ENCODE data around the gene EHMT1.

The EHMT1 gene

GRCh38 chr9:137813651-137814415 is 195.0 kb downstream of the EHMT1 start:
- DNase-seq = no peak

- DNase-seq = no peak
Observed at GRCh38 chr9:137814436-137814835, 195.6 kb downstream of the EHMT1 start.

DNA sequence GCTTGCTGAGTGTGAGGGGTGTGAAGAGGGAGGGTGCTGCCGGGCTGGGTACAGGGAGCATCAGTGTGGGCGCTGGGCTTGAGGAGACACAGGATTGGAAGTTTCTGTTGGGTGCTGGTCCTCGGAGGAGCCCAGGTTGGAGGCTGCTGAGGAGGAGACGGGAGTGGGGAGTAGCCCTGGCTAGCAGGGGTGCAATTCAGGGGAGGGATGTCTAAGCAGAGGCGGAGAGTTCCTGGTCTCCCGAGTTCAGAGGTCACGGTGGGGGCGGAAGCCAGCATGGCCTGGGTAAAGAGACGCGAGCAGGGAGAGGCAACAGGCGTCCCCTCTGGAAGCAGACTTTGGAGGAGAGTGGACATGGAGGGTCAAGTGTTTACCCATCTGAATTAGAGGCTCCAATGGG is 196.0 kb downstream of the EHMT1 start:
- no peak for DNase-seq

DNA sequence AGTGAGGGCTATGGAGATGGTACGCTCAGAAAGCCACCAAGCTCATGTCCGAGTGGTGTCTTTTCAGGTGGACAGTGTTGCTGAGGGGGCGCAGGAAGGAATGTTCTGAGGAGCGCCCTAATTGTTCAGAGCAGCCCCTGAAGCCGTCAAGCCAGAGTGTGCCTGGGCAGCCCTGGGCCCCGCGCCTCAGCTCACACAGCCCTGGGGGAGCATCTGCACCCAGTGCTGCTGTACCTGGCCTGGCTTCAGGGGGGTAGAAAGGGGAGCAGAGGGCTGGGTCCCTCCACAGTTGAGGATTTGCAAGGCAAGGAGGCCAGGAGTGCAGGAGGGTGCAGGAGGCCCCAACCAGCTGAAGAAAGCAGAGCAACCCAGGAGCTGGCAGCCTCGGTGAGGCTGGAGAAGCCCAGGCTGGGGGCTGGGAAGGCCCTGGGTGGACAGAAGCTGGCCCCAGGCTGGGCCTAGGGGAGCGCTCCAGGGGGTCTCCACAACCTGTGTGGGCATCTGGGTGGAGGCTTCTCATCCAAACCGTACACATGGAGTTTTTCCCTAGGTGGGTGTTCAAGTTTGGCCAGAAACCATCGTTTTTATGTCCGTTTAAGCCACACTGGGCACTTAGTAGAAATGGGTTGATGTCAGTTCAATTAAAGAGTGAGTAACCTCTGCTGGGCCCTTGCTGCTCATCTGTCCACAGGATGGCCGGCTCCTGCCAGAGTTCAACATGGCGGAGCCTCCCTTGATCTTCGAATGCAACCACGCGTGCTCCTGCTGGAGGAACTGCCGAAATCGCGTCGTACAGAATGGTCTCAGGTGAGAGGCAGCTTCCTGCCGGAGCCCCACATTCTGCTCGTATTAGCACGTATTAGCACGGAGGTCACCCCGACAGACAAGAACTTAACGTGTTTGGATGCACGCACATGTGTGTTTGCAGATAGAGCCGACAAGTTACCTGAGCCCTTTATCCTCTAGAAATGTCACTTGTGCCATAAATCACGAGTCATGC is 196.8 kb downstream of the EHMT1 start:
- DNase-seq = no peak

DNA sequence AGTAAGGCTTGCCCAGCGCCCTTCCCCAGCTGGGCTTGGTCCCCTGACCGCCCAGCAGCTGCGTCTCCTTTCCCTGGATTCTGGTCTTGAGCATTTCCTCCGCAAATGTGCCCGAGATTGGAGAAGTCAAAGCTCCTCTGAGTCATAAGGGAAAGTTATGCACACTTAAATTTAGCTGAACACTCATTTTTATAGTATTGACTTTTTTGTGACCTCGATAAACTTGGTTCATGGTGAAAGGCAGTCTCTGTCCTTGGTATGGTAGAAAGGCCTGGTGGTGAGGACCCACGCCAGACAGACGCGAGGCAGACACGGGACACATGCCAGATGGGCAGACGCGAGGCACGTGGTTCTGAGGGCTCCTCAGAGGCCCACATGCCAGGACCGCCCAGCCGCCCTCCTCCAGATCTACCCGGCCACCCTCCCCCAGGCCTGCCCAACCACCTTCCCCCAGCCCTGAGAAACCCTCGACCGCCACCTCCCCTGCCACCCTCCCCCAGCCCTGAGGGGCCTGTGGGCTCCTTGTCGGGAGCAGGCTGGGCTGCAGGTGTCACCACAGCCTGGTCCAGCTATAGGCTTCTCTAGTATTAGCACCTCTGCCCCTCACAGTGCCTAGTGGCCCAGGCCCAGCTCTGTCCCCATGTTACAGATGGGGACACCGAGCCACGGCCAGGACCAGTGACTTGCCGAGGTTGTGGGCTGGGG is 197.9 kb downstream of the EHMT1 start:
- DNase-seq = no peak

GRCh38 chr9:137817236-137818200 is 198.7 kb downstream of the EHMT1 start:
- DNase-seq = no peak

DNA sequence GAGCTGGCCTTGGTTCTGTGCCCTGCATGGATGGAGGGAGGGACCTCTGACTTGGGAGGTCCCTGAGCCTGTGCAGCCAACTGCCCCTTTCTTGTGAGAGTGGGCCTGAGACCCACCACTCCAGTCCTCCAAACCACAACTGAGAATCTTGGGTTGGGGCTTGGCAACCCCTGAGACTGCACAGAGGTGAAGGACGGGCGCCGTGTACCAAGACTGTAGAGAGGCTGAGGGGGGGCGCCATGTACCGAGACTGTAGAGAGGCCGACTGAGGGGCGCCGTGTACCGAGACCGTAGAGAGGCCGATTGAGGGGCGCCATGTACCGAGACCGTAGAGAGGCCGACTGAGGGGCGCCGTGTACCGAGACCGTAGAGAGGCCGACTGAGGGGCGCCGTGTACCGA is 199.5 kb downstream of the EHMT1 start:
- no peak for DNase-seq

DNA sequence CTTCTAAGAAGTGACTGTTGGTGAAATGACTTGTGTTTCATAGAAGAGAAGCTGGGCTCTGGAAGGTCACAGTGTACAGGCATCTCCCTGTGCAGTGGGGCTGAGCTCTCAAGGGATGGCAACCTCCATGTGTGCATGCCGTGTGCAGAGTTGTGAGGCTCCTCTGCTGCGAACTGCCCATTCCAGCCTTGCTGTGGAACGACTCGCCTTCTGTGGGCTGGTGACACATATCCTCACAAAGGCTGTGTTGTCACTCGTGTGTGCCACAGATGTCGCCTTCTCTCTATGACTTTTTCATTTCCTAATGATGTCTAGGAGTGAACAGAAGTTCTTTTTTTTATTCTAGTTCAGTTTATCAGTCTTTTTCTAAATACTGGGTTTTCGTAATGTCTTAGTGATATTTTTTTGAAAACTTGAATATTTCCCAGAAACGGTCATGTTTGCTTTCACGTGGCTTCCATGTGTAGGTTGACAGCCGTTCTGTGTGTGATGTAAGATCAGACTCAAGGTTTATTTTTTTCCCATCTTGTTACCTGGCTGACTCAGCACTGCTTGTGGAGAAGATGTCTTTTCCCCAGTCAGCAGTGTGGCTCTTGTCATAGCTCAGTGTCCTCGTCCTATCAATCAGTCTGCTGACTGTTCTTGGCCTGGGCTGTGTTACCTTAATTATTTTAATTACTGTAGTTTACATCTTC is 201.5 kb downstream of the EHMT1 start:
- DNase-seq = no peak

DNA sequence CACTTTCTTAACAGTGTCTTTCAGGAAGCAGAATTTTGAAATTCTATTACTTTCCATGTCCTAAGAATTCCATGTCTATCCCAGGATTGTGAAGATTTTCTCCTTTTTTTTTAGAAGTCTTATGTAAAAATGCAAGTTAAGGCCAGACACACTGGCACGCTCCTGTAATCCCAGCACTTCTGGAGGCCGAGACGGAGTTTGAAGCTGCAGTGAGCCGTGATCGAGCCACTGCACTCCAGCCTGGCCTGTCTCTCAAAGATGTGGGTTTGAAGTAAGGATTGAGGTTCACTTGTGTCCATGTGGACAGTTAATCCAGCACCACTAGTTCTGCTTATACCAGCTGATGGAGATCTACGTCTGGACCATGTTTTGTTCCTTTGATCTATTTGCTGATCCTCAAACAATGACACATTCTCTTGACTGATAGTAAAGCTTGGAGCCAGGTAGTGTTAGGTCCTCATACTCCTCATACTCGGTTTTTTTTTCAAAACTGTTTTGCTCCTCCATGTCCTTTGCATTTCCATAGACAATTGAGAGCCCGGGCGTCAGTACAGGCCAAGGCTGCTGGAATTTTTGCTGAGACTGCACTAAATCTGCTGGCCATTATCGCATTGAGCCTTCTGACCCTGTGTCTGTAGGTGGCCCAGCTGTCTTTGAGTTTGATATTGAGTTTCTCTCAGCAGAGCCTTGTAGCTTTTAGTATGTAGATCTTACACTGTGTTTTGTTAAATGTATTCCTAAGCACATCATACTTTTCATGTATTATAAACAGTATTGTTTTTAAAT is 205.4 kb downstream of the EHMT1 start:
- no peak for DNase-seq

- no peak for DNase-seq
Observed at GRCh38 chr9:137825324-137825989, 206.7 kb downstream of the EHMT1 start.

DNA sequence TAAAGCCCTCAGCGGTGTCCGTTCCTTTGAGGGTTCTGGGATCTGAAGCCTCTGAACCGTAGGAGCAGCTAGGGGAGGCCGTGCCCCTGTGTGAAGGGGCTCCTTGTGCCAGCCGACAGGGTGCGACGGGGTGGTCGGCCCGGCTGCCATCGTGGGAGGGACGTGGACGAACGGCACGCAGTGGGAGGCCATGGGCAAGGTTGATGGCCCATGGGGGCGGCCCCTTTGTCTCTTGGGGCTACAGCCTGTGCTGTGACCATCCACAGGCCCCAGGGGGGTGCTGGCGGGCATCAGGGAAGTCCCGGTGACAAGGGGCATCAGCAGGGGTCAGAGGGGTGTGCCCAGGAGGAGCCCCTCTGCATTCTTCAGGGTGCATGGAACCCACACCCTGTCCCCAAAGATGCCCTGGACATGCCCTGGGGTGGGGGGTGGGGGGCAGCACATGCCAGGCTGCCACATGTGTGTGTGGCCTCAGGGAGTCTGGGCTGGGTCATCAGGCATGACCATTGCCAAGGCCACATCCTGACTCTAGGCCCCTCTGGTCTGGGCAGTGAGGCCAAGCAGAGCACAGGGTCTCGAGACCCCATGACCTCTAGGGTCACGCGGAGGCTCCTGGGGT is 209.2 kb downstream of the EHMT1 start:
- DNase-seq = no peak

DNA sequence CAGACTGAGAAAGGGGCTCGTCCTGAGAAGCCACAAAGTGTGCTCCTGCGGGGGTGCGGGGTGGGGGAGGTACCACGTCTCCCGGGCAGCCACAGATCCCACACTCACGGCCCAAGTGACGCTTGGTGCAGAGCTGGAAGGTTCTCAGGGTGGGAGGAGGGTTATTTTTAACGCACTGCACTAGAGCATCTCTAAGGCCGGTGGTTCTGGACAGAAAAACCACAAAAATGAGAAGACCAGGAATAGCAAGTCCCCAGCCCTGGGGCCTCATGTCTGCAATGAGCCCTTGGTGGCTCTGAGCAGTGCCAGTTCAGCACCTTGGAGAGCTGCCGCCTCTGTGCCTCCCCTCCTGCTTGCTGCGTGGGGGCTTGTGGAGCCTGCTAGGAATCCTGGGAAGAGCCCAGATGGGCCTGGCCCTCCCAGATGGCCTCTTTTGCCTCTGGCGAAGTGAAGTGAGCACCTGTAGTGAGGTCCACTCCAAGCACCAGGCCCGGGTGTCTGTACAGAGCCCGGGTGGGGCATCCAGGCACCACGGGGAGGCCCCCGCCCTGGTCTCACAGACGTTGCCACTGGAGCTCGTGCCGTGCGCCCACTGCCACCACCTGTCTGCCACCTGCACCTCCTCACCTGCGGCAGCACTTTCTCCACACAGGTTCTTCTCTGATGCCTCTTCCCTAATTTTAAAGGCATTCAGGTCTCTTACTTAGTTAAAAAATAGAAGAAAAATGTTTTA is 209.9 kb downstream of the EHMT1 start:
- no peak for DNase-seq

DNA sequence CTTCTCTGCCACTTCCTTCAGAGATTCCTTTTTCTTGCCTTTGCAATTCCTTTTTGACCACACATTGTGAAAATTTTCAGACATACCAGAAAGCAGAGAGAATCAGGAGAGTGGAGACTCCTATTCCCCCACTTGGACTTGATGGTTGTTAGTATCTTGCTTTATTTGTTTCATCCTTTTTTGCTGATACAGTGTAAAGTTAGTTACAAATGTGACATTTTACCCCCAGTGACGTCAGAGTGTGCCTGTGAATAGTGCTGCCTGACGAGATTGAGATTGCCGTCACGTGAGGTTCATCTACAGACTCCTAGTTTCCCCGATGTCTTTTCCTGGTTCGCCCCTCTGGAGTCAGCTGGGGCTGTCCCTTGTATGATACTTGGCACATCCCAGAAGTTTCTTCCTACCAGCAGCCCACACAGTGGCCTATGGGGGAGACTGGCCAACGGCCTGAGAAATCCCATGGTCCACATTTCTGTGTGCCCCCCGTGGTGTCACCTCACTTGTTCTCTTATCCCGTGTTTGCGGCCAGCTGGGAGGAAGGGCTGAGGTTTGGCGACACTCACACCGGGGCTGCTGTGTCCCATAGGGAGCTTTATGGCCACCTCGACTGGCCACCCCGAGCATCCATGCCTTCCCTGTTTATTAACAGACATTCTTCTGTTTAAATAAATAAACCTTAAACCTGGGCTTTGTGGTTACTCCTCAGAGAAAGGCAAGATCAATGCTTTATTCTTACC is 210.6 kb downstream of the EHMT1 start:
- no peak for DNase-seq

- no peak for DNase-seq
Observed at GRCh38 chr9:137832191-137832700, 213.4 kb downstream of the EHMT1 start.

- DNase-seq = no peak
Observed at GRCh38 chr9:137832830-137833590, 214.2 kb downstream of the EHMT1 start.

DNA sequence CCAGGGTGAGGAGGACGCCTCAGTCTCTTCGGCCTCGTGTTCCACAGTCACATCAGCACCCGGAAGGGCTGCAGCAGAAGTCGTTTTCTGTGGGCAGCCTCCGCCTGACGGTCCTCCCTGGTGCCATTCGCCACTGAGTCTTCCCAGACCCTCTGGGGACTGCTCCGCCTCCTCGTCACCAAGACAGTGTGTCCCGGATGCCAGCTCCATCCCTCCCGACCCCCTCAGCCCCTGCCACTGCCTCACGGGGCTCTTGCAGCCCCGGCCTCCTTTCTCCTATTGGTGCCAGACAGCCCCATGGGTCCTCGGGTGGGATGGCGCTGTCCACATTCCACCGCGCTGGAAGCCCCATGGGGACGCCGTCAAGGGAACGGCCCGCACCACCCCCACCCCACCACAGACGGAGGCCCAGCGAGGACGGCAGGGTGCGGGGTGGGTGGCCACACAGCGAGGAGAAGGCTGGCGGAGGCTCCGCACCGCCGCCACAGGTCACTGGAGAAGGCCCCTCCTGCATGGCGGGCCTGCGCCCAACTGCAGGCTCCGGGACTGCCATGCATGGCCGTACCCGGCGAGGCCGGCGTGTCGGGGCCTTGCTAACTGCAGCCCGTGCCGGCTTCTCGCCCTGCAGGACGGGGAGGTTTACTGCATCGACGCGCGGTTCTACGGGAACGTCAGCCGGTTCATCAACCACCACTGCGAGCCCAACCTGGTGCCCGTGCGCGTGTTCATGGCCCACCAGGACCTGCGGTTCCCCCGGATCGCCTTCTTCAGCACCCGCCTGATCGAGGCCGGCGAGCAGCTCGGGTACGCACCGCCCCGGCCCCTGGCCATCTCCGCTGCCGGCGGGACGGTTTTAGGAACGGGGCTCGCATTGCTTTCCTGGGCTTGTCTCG is 215.2 kb downstream of the EHMT1 start:
- no peak for DNase-seq
